Smooth muscle cell (in vitro differentiated cells): ENCODE results near the gene OR8B8. TPM values are rescaled to one million over a fixed set of nuclear protein-coding genes. Genes with fewer than 3 reads are reported as not detected.
A peak's percentile ranks its signal among the peaks of the same experiment; 100 is the strongest.

Source experiments
- DNase-seq: peaks from one replicate; lab custom pipeline; 2025; ENCODE audit not compliant: unreplicated experiment; lab: John Stamatoyannopoulos, UW
- H2AFZ ChIP-seq: fragments of 200-600 bp; sonication (generic); 2 replicates; pipeline ENCODE4 v1.6.0; 2016; ENCODE audit warnings: antibody characterized with exemption, low read depth, mild to moderate bottlenecking
- H3F3A ChIP-seq: fragments of 200-600 bp; sonication (generic); 2 replicates; pipeline ENCODE4 v1.6.0; 2017; ENCODE audit warnings: antibody characterized with exemption, low read depth
- H3K27ac ChIP-seq: fragments of 200-600 bp; sonication (generic); 2 replicates; pipeline ENCODE4 v1.5.1; 2016; ENCODE audit warnings: low read depth, mild to moderate bottlenecking
- H3K27me3 ChIP-seq: fragments of 200-600 bp; sonication (generic); 2 replicates; pipeline ENCODE4 v1.6.1; 2016; ENCODE audit warnings: low read depth, mild to moderate bottlenecking
- H3K36me3 ChIP-seq: fragments of 200-600 bp; sonication (generic); 2 replicates; pipeline ENCODE4 v1.5.1; 2016; ENCODE audit warnings: low read depth
- H3K4me1 ChIP-seq: fragments of 200-600 bp; sonication (generic); 2 replicates; pipeline ENCODE4 v1.5.1; 2016; ENCODE audit warnings: low read depth
- H3K4me2 ChIP-seq: fragments of 200-600 bp; sonication (generic); 2 replicates; pipeline ENCODE4 v1.6.0; 2016; ENCODE audit warnings: mild to moderate bottlenecking
- H3K4me3 ChIP-seq: fragments of 200-600 bp; sonication (generic); 2 replicates; pipeline ENCODE4 v1.5.1; 2016; ENCODE audit warnings: mild to moderate bottlenecking
- H3K79me2 ChIP-seq: fragments of 200-600 bp; sonication (generic); 2 replicates; pipeline ENCODE4 v1.6.0; 2016; ENCODE audit warnings: low read depth, mild to moderate bottlenecking
- H3K9ac ChIP-seq: fragments of 200-600 bp; sonication (generic); 2 replicates; pipeline ENCODE4 v1.6.0; 2016; ENCODE audit warnings: low read depth
- H3K9me3 ChIP-seq: fragments of 200-600 bp; sonication (generic); replicated peaks from 2 replicates; pipeline ENCODE4 v1.5.1; 2016; ENCODE audit warnings: low read depth
- H4K20me1 ChIP-seq: fragments of 200-600 bp; sonication (generic); 2 replicates; pipeline ENCODE4 v1.6.0; 2016; ENCODE audit warnings: low read depth
- WGBS: methylation state at CpG from one replicate; pipeline ENCODE4 v1.1.7; 2016; ENCODE audit warnings: low lambda C conversion rate; 5-methylcytosine and 5-hydroxymethylcytosine counted together
- polyA plus RNA-seq: library from polyadenylated mRNA; unstranded; fragments of >200 nt; fragmentation: Nextera tagmentation; extraction: Ambion mirVana; gene quantifications from 2 replicates; pipeline ENCODE4 v1.2.1, GENCODE V29; 2016
- total RNA-seq: library from RNA; depleted of rRNA; stranded (reverse); fragments of >200 nt; gene quantifications from 2 replicates; pipeline ENCODE4 v1.2.3, GENCODE V29; 2014
- TF ChIP-seq, protein P1 (sequence below): fragments of 200-600 bp; sonication (generic); IDR thresholded peaks from 2 replicates; pipeline ENCODE4 v1.5.1; 2017; ENCODE audit warnings: borderline replicate concordance, mild to moderate bottlenecking, antibody characterized with exemption; ENCODE audit not compliant: insufficient read depth, poor library complexity, severe bottlenecking

The OR8B8 gene
- total RNA-seq (0.04 TPM in 1 of 2 replicates, not detected in the other), polyA plus RNA-seq (not detected in 2 replicates)

GRCh38 chr11:124445646-124446150 lies at the start of gene OR8B8:
OR8B8 (minus strand) TSS chr11:124445696; CDS start chr11:124441085, 4,611 bp downstream.
- Histone ChIP-seq H3K27me3 (no peaks in the 10 kb centered on the region), H2AFZ (no peak within 1 kb of the TSS), H3K4me1 (no peaks in the 10 kb centered on the region), H3K27ac (no peak within 1 kb of the TSS), H3K36me3 (no peaks in the 10 kb centered on the region), H3K79me2 (no peaks in the 10 kb centered on the region), H3K4me3 (no peak within 1 kb of the TSS), H3K9me3 (no peaks in the 10 kb centered on the region), H3K4me2 (no peak within 1 kb of the TSS), H3K9ac (no peak within 1 kb of the TSS), H3F3A (no peaks in the 10 kb centered on the region), H4K20me1 (no peaks in the 10 kb centered on the region)
- WGBS = 96% methylated on average over 1 of the region's 1 CpG
- TF ChIP-seq, protein P1, sequence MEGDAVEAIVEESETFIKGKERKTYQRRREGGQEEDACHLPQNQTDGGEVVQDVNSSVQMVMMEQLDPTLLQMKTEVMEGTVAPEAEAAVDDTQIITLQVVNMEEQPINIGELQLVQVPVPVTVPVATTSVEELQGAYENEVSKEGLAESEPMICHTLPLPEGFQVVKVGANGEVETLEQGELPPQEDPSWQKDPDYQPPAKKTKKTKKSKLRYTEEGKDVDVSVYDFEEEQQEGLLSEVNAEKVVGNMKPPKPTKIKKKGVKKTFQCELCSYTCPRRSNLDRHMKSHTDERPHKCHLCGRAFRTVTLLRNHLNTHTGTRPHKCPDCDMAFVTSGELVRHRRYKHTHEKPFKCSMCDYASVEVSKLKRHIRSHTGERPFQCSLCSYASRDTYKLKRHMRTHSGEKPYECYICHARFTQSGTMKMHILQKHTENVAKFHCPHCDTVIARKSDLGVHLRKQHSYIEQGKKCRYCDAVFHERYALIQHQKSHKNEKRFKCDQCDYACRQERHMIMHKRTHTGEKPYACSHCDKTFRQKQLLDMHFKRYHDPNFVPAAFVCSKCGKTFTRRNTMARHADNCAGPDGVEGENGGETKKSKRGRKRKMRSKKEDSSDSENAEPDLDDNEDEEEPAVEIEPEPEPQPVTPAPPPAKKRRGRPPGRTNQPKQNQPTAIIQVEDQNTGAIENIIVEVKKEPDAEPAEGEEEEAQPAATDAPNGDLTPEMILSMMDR = no peak
- no peak for DNase-seq

GRCh38 chr11:124493016-124493655 lies 47.6 kb upstream of the OR8B8 start:
- DNase-seq = no peak
- no peaks in the 10 kb centered on the region for H3K4me1 ChIP-seq
- H3K27ac ChIP-seq = no peak overlapping the region
- no peaks in the 10 kb centered on the region for H4K20me1 ChIP-seq
- no peak overlapping the region for H3K4me3 ChIP-seq
- H3F3A ChIP-seq = no peaks in the 10 kb centered on the region
- 95% methylated on average over 4 of the region's 4 CpGs for WGBS
- no peaks in the 10 kb centered on the region for H3K27me3 ChIP-seq
- no peak overlapping the region for H2AFZ ChIP-seq
- TF ChIP-seq, protein P1 = no peak
- H3K4me2 ChIP-seq = no peak overlapping the region
- H3K36me3 ChIP-seq = no peaks in the 10 kb centered on the region
- no peaks in the 10 kb centered on the region for H3K9me3 ChIP-seq
- H3K9ac ChIP-seq = no peak overlapping the region
- H3K79me2 ChIP-seq = no peaks in the 10 kb centered on the region

DNA sequence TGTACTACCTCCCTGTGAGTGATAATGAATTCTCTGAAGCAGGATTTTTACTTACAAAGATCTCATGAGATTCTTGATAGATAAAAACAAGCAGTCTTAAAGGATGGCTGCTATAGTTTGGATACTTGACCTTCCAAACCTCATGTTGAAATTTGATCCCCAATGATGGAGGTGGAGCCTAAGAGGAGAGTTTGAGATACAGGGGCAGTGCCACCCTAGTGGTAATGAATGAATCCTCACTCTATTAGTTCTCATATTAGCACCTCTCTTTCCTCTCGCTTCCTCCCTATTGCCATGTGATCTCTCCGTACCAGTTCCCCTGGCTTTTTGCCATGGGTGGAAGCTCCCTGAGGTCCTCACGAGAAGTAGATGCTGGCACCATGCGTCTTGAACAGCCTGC lies 37.9 kb upstream of the OR8B8 start:
- H3K27ac ChIP-seq = peak overlapping the region; percentile 97
- TF ChIP-seq, protein P1 = no peak
- 89% methylated on average over 4 of the region's 4 CpGs for WGBS

More for the DNA sequence above, 37.9 kb upstream of the OR8B8 start:
- Histone ChIP-seq H3K4me2 (peak overlapping the region; percentile 82), H3K79me2 (no peaks in the 10 kb centered on the region), H3K4me3 (no peak overlapping the region), H3K4me1 (peaks cover 4% of the 10 kb centered on the region), H3K36me3 (no peaks in the 10 kb centered on the region), H3F3A (peaks cover 11% of the 10 kb centered on the region), H3K27me3 (no peaks in the 10 kb centered on the region), H3K9ac (peak overlapping the region; percentile 77), H3K9me3 (no peaks in the 10 kb centered on the region), H2AFZ (peak overlapping the region; percentile 46), H4K20me1 (no peaks in the 10 kb centered on the region)
- DNase-seq = no peak
